Left lung (tissue), 10 donors: Measurements from ENCODE around the gene SPINDOC. TPM values are rescaled to one million over a fixed set of nuclear protein-coding genes. Genes with fewer than 3 reads are reported as not detected.

Experiments used
- ATAC-seq: fragments of 200-7000 bp; cut with Tn5 transposase; one replicate; pipeline ENCODE4 v1.9.1; 2020; ENCODE audit warnings: moderate library complexity
- DNase-seq, 4 donors: peaks; one replicate each; pipeline ENCODE4 v3.0.0-alpha.2; 2013 to 2020
- H3K27ac ChIP-seq, 2 donors: fragments of 200-600 bp; sonication (generic) in 1 of 2; one replicate each; pipeline versions ENCODE4 v1.5.0 to v1.8.0; 2020 to 2021
- H3K27me3 ChIP-seq, 2 donors: fragments of 200-600 bp; sonication (generic) in 1 of 2; one replicate each; pipeline versions ENCODE4 v1.5.0 to v1.8.0; 2020 to 2021
- H3K36me3 ChIP-seq, 2 donors: fragments of 200-600 bp; sonication (generic) in 1 of 2; one replicate each; pipeline versions ENCODE4 v1.5.0 to v1.8.0; 2020 to 2021
- H3K4me1 ChIP-seq, 2 donors: fragments of 200-600 bp; one replicate each; pipeline ENCODE4 v1.8.0; 2021
- H3K4me3 ChIP-seq, 2 donors: fragments of 200-600 bp; sonication (generic) in 1 of 2; one replicate each; pipeline versions ENCODE4 v1.5.0 to v1.8.0; 2020 to 2021; ENCODE audit warnings: mild to moderate bottlenecking in 1 of 2
- H3K9me3 ChIP-seq, 2 donors: fragments of 200-600 bp; sonication (generic) in 1 of 2; one replicate each; pipeline versions ENCODE4 v1.5.0 to v1.8.0; 2020 to 2021
- intact Hi-C, 2 donors: fragments of 100-400 bp; cut with DNase I; formaldehyde crosslinking; loops; one replicate each; pipeline versions ENCODE4 v1.11.2 to v1.14.2; 2022
- polyA plus RNA-seq, 6 donors: library from polyadenylated mRNA; unstranded; fragments of 120-200 nt; gene quantifications; one replicate each; pipeline ENCODE4 v1.2.1, GENCODE V29; 2013; ENCODE audit not compliant: insufficient read length in 6 of 6
- total RNA-seq, 2 donors: library from RNA; stranded (reverse); fragmentation: NEBNext Ultra II Directional; extraction: Animal tissue kit (Norgen Biotek cat#: 25700); gene quantifications; one replicate each; pipeline ENCODE4 v1.2.1, GENCODE V29; 2021
- TF ChIP-seq, protein P1 (sequence below), 2 donors: fragments of 200-600 bp; sonication (generic) in 1 of 2; IDR thresholded peaks; one replicate each; pipeline versions ENCODE4 v1.5.0 to v1.8.0; 2021; ENCODE audit warnings: antibody characterized with exemption in 2 of 2
- donor health status: DM: no; HTN: yes; CAD: no.
- donor health status: DM: no; HTN: no; CAD: no.

SPINDOC gene
- total and polyA plus RNA-seq, 8 donors: 20.3 to 46.2 (median 34.4) TPM

GRCh38 chr11:63837027-63837688 is 23.9 kb downstream of the SPINDOC start:
- Histone ChIP-seq H3K4me3 (peak overlapping the region in 1 of 2 donors; percentile 90), H3K27ac (peak overlapping the region; percentile 85 to 97), H3K36me3 (peaks cover 0 to 8% of the 10 kb centered on the region in 2 donors), H3K4me1 (peaks cover 33 to 37% of the 10 kb centered on the region in 2 donors), H3K9me3 (no peaks in the 10 kb centered on the region), H3K27me3 (no peaks in the 10 kb centered on the region)
- TF ChIP-seq, protein P1, sequence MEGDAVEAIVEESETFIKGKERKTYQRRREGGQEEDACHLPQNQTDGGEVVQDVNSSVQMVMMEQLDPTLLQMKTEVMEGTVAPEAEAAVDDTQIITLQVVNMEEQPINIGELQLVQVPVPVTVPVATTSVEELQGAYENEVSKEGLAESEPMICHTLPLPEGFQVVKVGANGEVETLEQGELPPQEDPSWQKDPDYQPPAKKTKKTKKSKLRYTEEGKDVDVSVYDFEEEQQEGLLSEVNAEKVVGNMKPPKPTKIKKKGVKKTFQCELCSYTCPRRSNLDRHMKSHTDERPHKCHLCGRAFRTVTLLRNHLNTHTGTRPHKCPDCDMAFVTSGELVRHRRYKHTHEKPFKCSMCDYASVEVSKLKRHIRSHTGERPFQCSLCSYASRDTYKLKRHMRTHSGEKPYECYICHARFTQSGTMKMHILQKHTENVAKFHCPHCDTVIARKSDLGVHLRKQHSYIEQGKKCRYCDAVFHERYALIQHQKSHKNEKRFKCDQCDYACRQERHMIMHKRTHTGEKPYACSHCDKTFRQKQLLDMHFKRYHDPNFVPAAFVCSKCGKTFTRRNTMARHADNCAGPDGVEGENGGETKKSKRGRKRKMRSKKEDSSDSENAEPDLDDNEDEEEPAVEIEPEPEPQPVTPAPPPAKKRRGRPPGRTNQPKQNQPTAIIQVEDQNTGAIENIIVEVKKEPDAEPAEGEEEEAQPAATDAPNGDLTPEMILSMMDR (IDR thresholded peaks at IDR 0.05): peak; percentile 73 to 90
- DNase-seq (peak in 3 of 4 donors; percentile 68 to 81 (median 69)), ATAC-seq (peak; percentile 39)
- intact Hi-C loops: loop anchor here (5.0 to 10.0 kb wide), 3 partner anchors 105 to 318 kb away; no protein-coding TSS in a partner anchor

- Histone ChIP-seq H3K27me3 (no peaks in the 10 kb centered on the region), H3K27ac (peak overlapping the region; percentile 85 to 97), H3K9me3 (no peaks in the 10 kb centered on the region), H3K4me3 (peak overlapping the region in 1 of 2 donors; percentile 90), H3K36me3 (peaks cover 0 to 14% of the 10 kb centered on the region in 2 donors), H3K4me1 (peaks cover 36 to 43% of the 10 kb centered on the region in 2 donors)
- DNase-seq (peak in 2 of 4 donors; percentile 47 to 57), ATAC-seq (peak; percentile 39)
- intact Hi-C loops: loop anchor here (5.0 to 10.0 kb wide), 3 partner anchors 105 to 317 kb away; no protein-coding TSS in a partner anchor
- TF ChIP-seq, protein P1 (IDR thresholded peaks at IDR 0.05): no peak
Observed at GRCh38 chr11:63837739-63838138, 24.5 kb downstream of the SPINDOC start.

DNA sequence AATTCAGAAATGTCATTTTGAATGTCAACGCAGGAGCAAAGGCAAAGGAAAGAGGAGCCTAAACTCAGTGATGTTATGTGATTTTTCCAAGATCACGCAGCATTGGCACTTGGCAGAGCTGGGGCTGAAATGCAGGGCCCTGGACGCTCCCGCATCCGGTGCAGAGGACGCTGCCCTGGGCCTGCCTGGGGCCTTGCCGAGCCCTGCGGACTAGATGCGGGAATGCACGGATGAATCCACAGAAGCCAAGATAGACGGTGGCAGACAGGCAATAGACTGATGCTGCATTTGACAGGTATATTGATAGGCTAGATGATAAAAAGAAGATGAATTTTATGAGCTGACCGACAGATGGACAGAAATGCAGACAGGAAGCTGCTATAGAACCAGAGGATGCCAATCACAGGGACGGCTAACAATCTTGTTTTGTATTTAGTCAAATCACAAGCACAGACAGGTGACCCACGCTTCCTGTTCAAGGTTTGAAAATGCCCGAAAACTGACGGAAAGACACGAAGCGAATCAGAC is 25.0 kb downstream of the SPINDOC start:
- peak in 1 of 4 donors; percentile 81 for DNase-seq
- Histone ChIP-seq H3K4me3 (peak overlapping the region; percentile 12 to 90), H3K27ac (peak overlapping the region; percentile 85 to 97), H3K4me1 (peaks cover 36 to 48% of the 10 kb centered on the region in 2 donors), H3K27me3 (no peaks in the 10 kb centered on the region), H3K36me3 (peaks cover 0 to 17% of the 10 kb centered on the region in 2 donors), H3K9me3 (no peaks in the 10 kb centered on the region)
- no peak for ATAC-seq
- intact Hi-C loops: loop anchor here (5.0 to 10.0 kb wide), 3 partner anchors 104 to 317 kb away; no protein-coding TSS in a partner anchor
- TF ChIP-seq, protein P1 (IDR thresholded peaks at IDR 0.05): no peak

DNA sequence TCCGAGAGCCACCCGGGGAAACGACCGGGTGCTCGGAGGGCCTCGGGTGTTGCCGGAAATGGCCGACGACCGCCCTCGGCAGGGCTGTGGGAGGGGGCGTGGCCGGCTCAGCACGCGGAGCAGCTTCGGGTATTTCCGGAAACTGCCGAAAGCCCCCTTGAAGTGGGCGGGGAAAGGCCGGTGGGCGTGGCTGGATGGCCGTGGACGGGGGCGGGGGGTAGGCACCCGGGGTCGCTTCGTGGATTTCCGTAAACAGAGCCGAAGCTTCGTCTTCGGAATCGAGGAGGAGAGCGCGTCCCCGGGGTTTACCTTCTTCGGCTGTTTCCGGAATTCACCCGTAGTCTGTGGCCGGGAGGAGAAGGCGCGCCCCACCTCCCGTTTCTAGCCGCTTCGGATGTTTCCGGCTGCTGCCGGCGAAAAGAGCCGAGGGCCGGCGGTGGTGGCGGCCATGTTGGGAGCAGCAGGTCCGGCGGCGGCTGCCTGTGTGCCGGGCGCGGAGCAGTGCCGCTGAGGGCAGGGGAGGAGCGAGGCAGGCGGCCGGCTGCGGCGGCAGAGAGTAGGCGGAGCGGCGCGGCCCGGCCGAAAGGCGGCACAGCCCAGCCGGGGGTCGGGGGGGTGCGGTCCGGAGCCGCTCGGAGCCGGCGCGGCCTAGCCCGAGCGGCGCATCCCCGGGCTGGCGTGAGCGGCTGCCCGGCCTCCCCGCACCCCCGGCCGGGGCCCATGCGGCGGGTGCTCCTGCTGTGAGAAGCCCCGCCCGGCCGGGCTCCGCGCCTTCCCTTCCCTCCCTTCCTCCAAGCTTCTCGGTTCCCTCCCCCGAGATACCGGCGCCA is 25.6 kb downstream of the SPINDOC start, which contains the start of gene MARK2:
Gene MARK2 (plus strand): TSS at position 433 of the 830 bp plus-strand sequence. CDS start 397 bp downstream, at position 830.
- Histone ChIP-seq H3K36me3 (peaks cover 0 to 24% of the 10 kb centered on the region in 2 donors), H3K9me3 (no peaks in the 10 kb centered on the region), H3K27ac (peak within 1 kb of the TSS; percentile 85 to 97), H3K4me3 (peak within 1 kb of the TSS; percentile 86 to 90), H3K4me1 (peaks cover 36 to 55% of the 10 kb centered on the region in 2 donors), H3K27me3 (no peaks in the 10 kb centered on the region)
- DNase-seq (peak; percentile 97 to 99 (median 98)), ATAC-seq (peak; percentile 87)
- TF ChIP-seq, protein P1 (IDR thresholded peaks at IDR 0.05): no peak
- intact Hi-C loops: loop anchor here (5.0 to 10.0 kb wide), 3 partner anchors 103 to 316 kb away; no protein-coding TSS in a partner anchor
